Activated T-cell treated with anti-CD3 and anti-CD28 coated beads, Interleukin-2, amount 50 U/mL, for 72 hours (primary cell): ENCODE results near the gene MOB3B. TPM values are rescaled to one million over a fixed set of nuclear protein-coding genes. Genes with fewer than 3 reads are reported as not detected.

Experiments used
- ATAC-seq, 2 donors: fragments of 150-1000 bp; cut with Tn5 transposase; replicated peaks in 1 of 2; 2 replicates each; pipeline ENCODE4 v1.10.0; 2021; ENCODE audit warnings: moderate library complexity in 2 of 2, mild to moderate bottlenecking in 1 of 2
- DNase-seq, 2 donors: peaks; one replicate each; pipeline ENCODE4 v3.0.0; 2021 to 2022; ENCODE audit warnings: mixed read lengths in 1 of 2
- H3K27ac Mint-ChIP-seq: one replicate; pipeline ENCODE4 v1.8.0; 2022; ENCODE audit warnings: mild to moderate bottlenecking, moderate library complexity, mixed read lengths
- H3K27me3 Mint-ChIP-seq: one replicate; pipeline ENCODE4 v1.8.0; 2022; ENCODE audit warnings: low read depth, mixed read lengths
- H3K36me3 Mint-ChIP-seq, 2 donors: one replicate each; pipeline ENCODE4 v1.8.0; 2022; ENCODE audit warnings: mixed read lengths in 2 of 2, mild to moderate bottlenecking in 1 of 2; ENCODE audit not compliant: insufficient read depth in 2 of 2
- H3K4me1 Mint-ChIP-seq: one replicate; pipeline ENCODE4 v1.8.0; 2022; ENCODE audit warnings: low read depth, mixed read lengths
- H3K4me3 Mint-ChIP-seq, 2 donors: one replicate each; pipeline ENCODE4 v1.8.0; 2022; ENCODE audit warnings: mild to moderate bottlenecking in 2 of 2, mixed read lengths in 2 of 2, moderate library complexity in 2 of 2
- H3K9me3 Mint-ChIP-seq, 2 donors: one replicate each; pipeline ENCODE4 v1.8.0; 2022; ENCODE audit warnings: mixed read lengths in 2 of 2
- total RNA-seq, 2 donors: library from RNA; stranded (reverse); gene quantifications; one replicate each; pipeline ENCODE4 v1.2.3, GENCODE V29; 2022

Gene MOB3B
- total RNA-seq, 2 donors from 2014 or later, result 1.3 to 1.6 TPM

GRCh38 chr9:27560457-27560856 lies 30.8 kb upstream of the MOB3B start:
- ATAC-seq (no peak), DNase-seq (no peak)
- no peaks in the 10 kb centered on the region for H3K27me3 Mint-ChIP-seq
- H3K4me1 Mint-ChIP-seq, result peaks cover 22% of the 10 kb centered on the region
- H3K4me3 Mint-ChIP-seq, result no peak overlapping the region
- peaks cover 3 to 6% of the 10 kb centered on the region in 2 donors for H3K36me3 Mint-ChIP-seq
- H3K9me3 Mint-ChIP-seq, result no peaks in the 10 kb centered on the region
- H3K27ac Mint-ChIP-seq, result no peak overlapping the region

GRCh38 chr9:27558307-27558706 lies 28.7 kb upstream of the MOB3B start:
- peaks cover 5% of the 10 kb centered on the region for H3K4me1 Mint-ChIP-seq
- no peak overlapping the region for H3K4me3 Mint-ChIP-seq
- H3K36me3 Mint-ChIP-seq, result peaks cover 3 to 10% of the 10 kb centered on the region in 2 donors
- ATAC-seq (no peak), DNase-seq (no peak)
- H3K9me3 Mint-ChIP-seq, result no peaks in the 10 kb centered on the region
- no peak overlapping the region for H3K27ac Mint-ChIP-seq
- no peaks in the 10 kb centered on the region for H3K27me3 Mint-ChIP-seq

- no peak for DNase-seq
- peaks cover 1% of the 10 kb centered on the region for H3K4me1 Mint-ChIP-seq
- peaks cover 2 to 8% of the 10 kb centered on the region in 2 donors for H3K36me3 Mint-ChIP-seq
- ATAC-seq, result no peak
- no peak overlapping the region for H3K27ac Mint-ChIP-seq
- no peak overlapping the region for H3K4me3 Mint-ChIP-seq
- no peaks in the 10 kb centered on the region for H3K27me3 Mint-ChIP-seq
- no peaks in the 10 kb centered on the region for H3K9me3 Mint-ChIP-seq
Observed at GRCh38 chr9:27556470-27556869, 26.9 kb upstream of the MOB3B start.

GRCh38 chr9:27554712-27555111 lies 25.1 kb upstream of the MOB3B start:
- H3K9me3 Mint-ChIP-seq, result no peaks in the 10 kb centered on the region
- ATAC-seq (no peak), DNase-seq (no peak)
- H3K27ac Mint-ChIP-seq, result no peak overlapping the region
- no peaks in the 10 kb centered on the region for H3K4me1 Mint-ChIP-seq
- no peaks in the 10 kb centered on the region for H3K27me3 Mint-ChIP-seq
- H3K4me3 Mint-ChIP-seq, result no peak overlapping the region
- peaks cover 2 to 7% of the 10 kb centered on the region in 2 donors for H3K36me3 Mint-ChIP-seq

- Mint-ChIP-seq H3K4me3 (no peak overlapping the region), H3K27ac (no peak overlapping the region), H3K36me3 (peaks cover 2 to 8% of the 10 kb centered on the region in 2 donors), H3K4me1 (no peaks in the 10 kb centered on the region), H3K27me3 (no peaks in the 10 kb centered on the region), H3K9me3 (no peaks in the 10 kb centered on the region)
- ATAC-seq (no peak), DNase-seq (no peak)
Observed at GRCh38 chr9:27549196-27549755, 19.7 kb upstream of the MOB3B start.

GRCh38 chr9:27548055-27548741 lies 18.6 kb upstream of the MOB3B start:
- no peaks in the 10 kb centered on the region for H3K4me1 Mint-ChIP-seq
- no peak for DNase-seq
- no peak overlapping the region for H3K4me3 Mint-ChIP-seq
- ATAC-seq, result no peak
- H3K9me3 Mint-ChIP-seq, result no peaks in the 10 kb centered on the region
- H3K27ac Mint-ChIP-seq, result no peak overlapping the region
- H3K27me3 Mint-ChIP-seq, result no peaks in the 10 kb centered on the region
- H3K36me3 Mint-ChIP-seq, result peaks cover 1 to 5% of the 10 kb centered on the region in 2 donors

- no peaks in the 10 kb centered on the region for H3K4me1 Mint-ChIP-seq
- no peak overlapping the region for H3K4me3 Mint-ChIP-seq
- ATAC-seq (no peak), DNase-seq (no peak)
- no peaks in the 10 kb centered on the region for H3K27me3 Mint-ChIP-seq
- no peak overlapping the region for H3K27ac Mint-ChIP-seq
- H3K36me3 Mint-ChIP-seq, result peaks cover 3 to 9% of the 10 kb centered on the region in 2 donors
- H3K9me3 Mint-ChIP-seq, result no peaks in the 10 kb centered on the region
Observed at GRCh38 chr9:27545471-27545870, 15.9 kb upstream of the MOB3B start.

GRCh38 chr9:27542508-27542907 lies 12.9 kb upstream of the MOB3B start:
- Mint-ChIP-seq H3K27me3 (no peaks in the 10 kb centered on the region), H3K4me3 (no peak overlapping the region), H3K4me1 (no peaks in the 10 kb centered on the region), H3K27ac (no peak overlapping the region), H3K9me3 (no peaks in the 10 kb centered on the region), H3K36me3 (peaks cover 3 to 8% of the 10 kb centered on the region in 2 donors)
- no peak for DNase-seq
- ATAC-seq, result no peak

- no peak overlapping the region for H3K4me3 Mint-ChIP-seq
- no peaks in the 10 kb centered on the region for H3K9me3 Mint-ChIP-seq
- no peaks in the 10 kb centered on the region for H3K4me1 Mint-ChIP-seq
- ATAC-seq (no peak), DNase-seq (no peak)
- no peaks in the 10 kb centered on the region for H3K27me3 Mint-ChIP-seq
- peaks cover 3 to 8% of the 10 kb centered on the region in 2 donors for H3K36me3 Mint-ChIP-seq
- H3K27ac Mint-ChIP-seq, result no peak overlapping the region
Observed at GRCh38 chr9:27541740-27542139, 12.1 kb upstream of the MOB3B start.

- Mint-ChIP-seq H3K27me3 (no peaks in the 10 kb centered on the region), H3K9me3 (no peaks in the 10 kb centered on the region), H3K4me1 (no peaks in the 10 kb centered on the region), H3K4me3 (no peak overlapping the region), H3K36me3 (peaks cover 3 to 8% of the 10 kb centered on the region in 2 donors), H3K27ac (no peak overlapping the region)
- ATAC-seq (no peak), DNase-seq (no peak)
Observed at GRCh38 chr9:27540502-27540901, 10.9 kb upstream of the MOB3B start.

GRCh38 chr9:27539479-27540441 lies 10.1 kb upstream of the MOB3B start:
- ATAC-seq (no peak), DNase-seq (no peak)
- Mint-ChIP-seq H3K4me3 (no peak overlapping the region), H3K4me1 (no peaks in the 10 kb centered on the region), H3K27ac (no peak overlapping the region), H3K27me3 (no peaks in the 10 kb centered on the region), H3K9me3 (no peaks in the 10 kb centered on the region), H3K36me3 (peaks cover 3 to 9% of the 10 kb centered on the region in 2 donors)

- ATAC-seq, result no peak
- Mint-ChIP-seq H3K36me3 (peaks cover 3 to 6% of the 10 kb centered on the region in 2 donors), H3K9me3 (no peaks in the 10 kb centered on the region), H3K27ac (no peak overlapping the region), H3K4me3 (no peak overlapping the region), H3K4me1 (no peaks in the 10 kb centered on the region), H3K27me3 (no peaks in the 10 kb centered on the region)
- no peak for DNase-seq
Observed at GRCh38 chr9:27538647-27539046, 9.0 kb upstream of the MOB3B start.

- no peak for ATAC-seq
Observed at GRCh38 chr9:27537756-27538155, 8.1 kb upstream of the MOB3B start.

More at GRCh38 chr9:27537756-27538155, 8.1 kb upstream of the MOB3B start:
- H3K9me3 Mint-ChIP-seq, result no peaks in the 10 kb centered on the region
- H3K27ac Mint-ChIP-seq, result no peak overlapping the region
- no peak overlapping the region for H3K4me3 Mint-ChIP-seq
- no peaks in the 10 kb centered on the region for H3K27me3 Mint-ChIP-seq
- H3K36me3 Mint-ChIP-seq, result peaks cover 0 to 5% of the 10 kb centered on the region in 2 donors
- no peaks in the 10 kb centered on the region for H3K4me1 Mint-ChIP-seq
- no peak for DNase-seq
